Gastroesophageal sphincter (tissue), 3 donors: Measurements from ENCODE around the gene RPL3.

Experiments
- POLR2AphosphoS5 ChIP-seq: sonication (generic); formaldehyde crosslinking; IDR thresholded peaks from one replicate; pipeline ENCODE4 v1.6.1; 2017; ENCODE audit warnings: antibody characterized with exemption
- TF ChIP-seq, protein P1 (sequence below), 4 experiments: fragments of 200-600 bp in 2 of 4; fragments of 450-650 bp in 2 of 4; sonication (generic) in 1 of 4; IDR thresholded peaks; one replicate each; pipeline ENCODE4 v1.5.1; 2017 to 2019; ENCODE audit warnings: antibody characterized with exemption in 4 of 4, mild to moderate bottlenecking in 2 of 4, moderate library complexity in 2 of 4

GRCh38 chr22:39269095-39269790, 50.2 kb downstream of the RPL3 start:
- TF ChIP-seq, protein P1, sequence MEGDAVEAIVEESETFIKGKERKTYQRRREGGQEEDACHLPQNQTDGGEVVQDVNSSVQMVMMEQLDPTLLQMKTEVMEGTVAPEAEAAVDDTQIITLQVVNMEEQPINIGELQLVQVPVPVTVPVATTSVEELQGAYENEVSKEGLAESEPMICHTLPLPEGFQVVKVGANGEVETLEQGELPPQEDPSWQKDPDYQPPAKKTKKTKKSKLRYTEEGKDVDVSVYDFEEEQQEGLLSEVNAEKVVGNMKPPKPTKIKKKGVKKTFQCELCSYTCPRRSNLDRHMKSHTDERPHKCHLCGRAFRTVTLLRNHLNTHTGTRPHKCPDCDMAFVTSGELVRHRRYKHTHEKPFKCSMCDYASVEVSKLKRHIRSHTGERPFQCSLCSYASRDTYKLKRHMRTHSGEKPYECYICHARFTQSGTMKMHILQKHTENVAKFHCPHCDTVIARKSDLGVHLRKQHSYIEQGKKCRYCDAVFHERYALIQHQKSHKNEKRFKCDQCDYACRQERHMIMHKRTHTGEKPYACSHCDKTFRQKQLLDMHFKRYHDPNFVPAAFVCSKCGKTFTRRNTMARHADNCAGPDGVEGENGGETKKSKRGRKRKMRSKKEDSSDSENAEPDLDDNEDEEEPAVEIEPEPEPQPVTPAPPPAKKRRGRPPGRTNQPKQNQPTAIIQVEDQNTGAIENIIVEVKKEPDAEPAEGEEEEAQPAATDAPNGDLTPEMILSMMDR (IDR thresholded peaks at IDR 0.05): no peak
- TF ChIP-seq POLR2AphosphoS5: no peak
